ENCODE measurements around the gene PACRG.

DNA sequence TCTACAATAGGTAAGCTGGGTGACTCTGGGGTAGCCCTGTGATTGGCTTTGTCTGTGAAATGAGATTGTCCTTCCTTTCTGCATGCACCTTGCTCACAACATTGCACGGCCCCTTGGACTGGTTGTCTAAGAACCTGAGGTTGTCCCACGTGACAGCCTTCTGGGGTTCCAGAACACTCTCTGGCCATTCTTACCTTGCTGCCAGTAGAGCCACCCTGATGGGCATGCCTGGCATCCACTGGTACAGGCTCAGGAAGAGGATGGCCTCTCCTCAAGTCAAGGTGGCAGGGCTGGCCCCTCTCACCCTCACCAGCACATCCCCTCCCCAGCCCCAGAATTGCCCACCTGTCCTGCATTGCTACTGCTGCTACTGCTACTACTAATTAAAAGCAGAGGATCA, 335.0 kb downstream of the PACRG start:
- TF ChIP-seq, protein P1, sequence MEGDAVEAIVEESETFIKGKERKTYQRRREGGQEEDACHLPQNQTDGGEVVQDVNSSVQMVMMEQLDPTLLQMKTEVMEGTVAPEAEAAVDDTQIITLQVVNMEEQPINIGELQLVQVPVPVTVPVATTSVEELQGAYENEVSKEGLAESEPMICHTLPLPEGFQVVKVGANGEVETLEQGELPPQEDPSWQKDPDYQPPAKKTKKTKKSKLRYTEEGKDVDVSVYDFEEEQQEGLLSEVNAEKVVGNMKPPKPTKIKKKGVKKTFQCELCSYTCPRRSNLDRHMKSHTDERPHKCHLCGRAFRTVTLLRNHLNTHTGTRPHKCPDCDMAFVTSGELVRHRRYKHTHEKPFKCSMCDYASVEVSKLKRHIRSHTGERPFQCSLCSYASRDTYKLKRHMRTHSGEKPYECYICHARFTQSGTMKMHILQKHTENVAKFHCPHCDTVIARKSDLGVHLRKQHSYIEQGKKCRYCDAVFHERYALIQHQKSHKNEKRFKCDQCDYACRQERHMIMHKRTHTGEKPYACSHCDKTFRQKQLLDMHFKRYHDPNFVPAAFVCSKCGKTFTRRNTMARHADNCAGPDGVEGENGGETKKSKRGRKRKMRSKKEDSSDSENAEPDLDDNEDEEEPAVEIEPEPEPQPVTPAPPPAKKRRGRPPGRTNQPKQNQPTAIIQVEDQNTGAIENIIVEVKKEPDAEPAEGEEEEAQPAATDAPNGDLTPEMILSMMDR (conservative IDR thresholded peaks at IDR 0.05 in 1 of 2, IDR thresholded peaks at IDR 0.05 in 1 of 2; ENCODE audit: extremely low read depth in 1 of 2, insufficient read depth in 1 of 2, low read depth in 1 of 2, low read length in 2 of 2): no peak
- TF ChIP-seq EZH2 (IDR thresholded peaks at IDR 0.05; ENCODE audit: borderline replicate concordance, low read length): no peak
